ENCODE measurements around the gene TMEM259. TPM values are rescaled to one million over a fixed set of nuclear protein-coding genes. Genes with fewer than 3 reads are reported as not detected.
A peak's percentile ranks its signal among the peaks of the same experiment; 100 is the strongest.

TMEM259 gene
- total and polyA plus RNA-seq, 8 donors: 65.9 to 448 (median 90.0) TPM

GRCh38 chr19:1041835-1042685 is 21.1 kb upstream of the TMEM259 start:
- Histone ChIP-seq H3K27me3 (no peaks in the 10 kb centered on the region), H3K9me3 (no peaks in the 10 kb centered on the region), H3K4me3 (no peak overlapping the region), H3K36me3 (no peaks in the 10 kb centered on the region), H3K4me1 (peaks cover 0 to 10% (median 0%) of the 10 kb centered on the region in 3 donors), H3K27ac (no peak overlapping the region)
- peak; percentile 73 to 96 (median 88) for DNase-seq
- FAIRE-seq: no peak
- WGBS, 2 donors: 57 to 67% methylated on average over 43 of the region's 43 CpGs
- TF ChIP-seq CTCF (IDR thresholded peaks at IDR 0.05): no peak
- peak; percentile 19 to 38 (median 28) for ATAC-seq
- intact Hi-C loops (cut with DNase I): no loop called here

- H3K27me3 ChIP-seq: no peaks in the 10 kb centered on the region
- no peak for TF ChIP-seq CTCF (IDR thresholded peaks at IDR 0.05)
- H3K27ac ChIP-seq: peak overlapping the region in 1 of 4 donors; percentile 8
- no peaks in the 10 kb centered on the region for H3K9me3 ChIP-seq
- FAIRE-seq: no peak
- peaks cover 0 to 10% (median 0%) of the 10 kb centered on the region in 3 donors for H3K4me1 ChIP-seq
- peak in 1 of 6 donors; percentile 48 for DNase-seq
- peak overlapping the region in 2 of 4 donors; percentile 40 to 55 for H3K4me3 ChIP-seq
- intact Hi-C loops (cut with DNase I): no loop called here
- H3K36me3 ChIP-seq: no peaks in the 10 kb centered on the region
- ATAC-seq: no peak
- 24 to 37% methylated on average over 23 to 26 of the region's 26 CpGs for WGBS, 2 donors
These were observed 20.4 kb upstream of the TMEM259 start for GRCh38 chr19:1041272-1041834.

GRCh38 chr19:1040476-1041271 is 19.8 kb upstream of the TMEM259 start:
- TF ChIP-seq CTCF (IDR thresholded peaks at IDR 0.05): no peak
- DNase-seq: peak; percentile 89 to 94 (median 90)
- no peaks in the 10 kb centered on the region for H3K9me3 ChIP-seq
- peaks cover 0 to 10% (median 0%) of the 10 kb centered on the region in 3 donors for H3K4me1 ChIP-seq
- peak overlapping the region in 3 of 4 donors; percentile 8 to 43 (median 35) for H3K27ac ChIP-seq
- WGBS, 2 donors: 1% methylated on average over 27 of the region's 27 CpGs
- no peak for FAIRE-seq
- no peaks in the 10 kb centered on the region for H3K27me3 ChIP-seq
- no peaks in the 10 kb centered on the region for H3K36me3 ChIP-seq
- peak overlapping the region; percentile 18 to 55 (median 33) for H3K4me3 ChIP-seq
- intact Hi-C loops (cut with DNase I): no loop called here
- ATAC-seq: peak; percentile 75 to 84 (median 77)

- H3K4me3 ChIP-seq: peak within 1 kb of the TSS; percentile 18 to 55 (median 33)
- no peaks in the 10 kb centered on the region for H3K9me3 ChIP-seq
- no peak for TF ChIP-seq CTCF (IDR thresholded peaks at IDR 0.05)
- H3K36me3 ChIP-seq: no peaks in the 10 kb centered on the region
- peak; percentile 99 to 100 (median 100) for DNase-seq
- intact Hi-C loops (cut with DNase I): no loop called here
- no peak for FAIRE-seq
- peak; percentile 91 to 94 (median 93) for ATAC-seq
- peak within 1 kb of the TSS in 3 of 4 donors; percentile 8 to 43 (median 35) for H3K27ac ChIP-seq
- no peaks in the 10 kb centered on the region for H3K27me3 ChIP-seq
- WGBS, 2 donors: 2% methylated on average over 53 to 56 of the region's 56 CpGs
- H3K4me1 ChIP-seq: peaks cover 0 to 10% (median 0%) of the 10 kb centered on the region in 3 donors
These were observed 18.9 kb upstream of the TMEM259 start, which contains the start of gene ABCA7 for GRCh38 chr19:1039646-1040475. Gene ABCA7 (plus strand): TSS chr19:1040107. CDS start chr19:1041362, 1,255 bp downstream.
